Activated naive CD4-positive, alpha-beta T cell treated with anti-CD3 and anti-CD28 coated beads, Interleukin-2, amount 50 U/mL, for 72 hours (primary cell): ENCODE results near the gene TRPM1. TPM values are rescaled to one million over a fixed set of nuclear protein-coding genes. Genes with fewer than 3 reads are reported as not detected.

Experiments
- ATAC-seq, 2 donors: fragments of 150-1000 bp; cut with Tn5 transposase; 2 replicates each; pipeline ENCODE4 v1.10.0; 2021; ENCODE audit warnings: mild to moderate bottlenecking in 2 of 2, moderate library complexity in 2 of 2
- DNase-seq, 2 donors: peaks; one replicate each; pipeline ENCODE4 v3.0.0; 2021 to 2022; ENCODE audit warnings: low spot score in 2 of 2
- H3K27ac Mint-ChIP-seq, 2 donors: one replicate each; pipeline ENCODE4 v1.8.0; 2022; ENCODE audit warnings: mild to moderate bottlenecking in 2 of 2, mixed read lengths in 2 of 2
- H3K36me3 Mint-ChIP-seq, 2 donors: one replicate each; pipeline ENCODE4 v1.8.0; 2022; ENCODE audit warnings: mixed read lengths in 2 of 2
- H3K9me3 Mint-ChIP-seq, 2 donors: one replicate each; pipeline ENCODE4 v1.8.0; 2022; ENCODE audit warnings: mixed read lengths in 2 of 2
- total RNA-seq, 2 donors: library from RNA; stranded (reverse); gene quantifications; one replicate each; pipeline ENCODE4 v1.2.3, GENCODE V29; 2022

The TRPM1 gene
- total RNA-seq, 2 donors from 2014 or later: not detected

- H3K36me3 Mint-ChIP-seq: peaks cover 6% of the 10 kb centered on the region in 2 donors
- H3K27ac Mint-ChIP-seq: peak overlapping the region in 1 of 2 donors; percentile 98
- no peak for DNase-seq
- H3K9me3 Mint-ChIP-seq: no peaks in the 10 kb centered on the region
- ATAC-seq: no peak
Observed at GRCh38 chr15:30990036-30990435, 111.5 kb downstream of the TRPM1 start.

- ATAC-seq: no peak
- H3K27ac Mint-ChIP-seq: peak overlapping the region; percentile 16 to 31
Observed at GRCh38 chr15:30985081-30985531, 116.4 kb downstream of the TRPM1 start.

GRCh38 chr15:30984542-30984941, 117.0 kb downstream of the TRPM1 start:
- DNase-seq (no peak), ATAC-seq (no peak)
- H3K36me3 Mint-ChIP-seq: peaks cover 8 to 17% of the 10 kb centered on the region in 2 donors
- no peaks in the 10 kb centered on the region for H3K9me3 Mint-ChIP-seq
- H3K27ac Mint-ChIP-seq: peak overlapping the region; percentile 16 to 31

More at GRCh38 chr15:30985081-30985531, 116.4 kb downstream of the TRPM1 start:
- Mint-ChIP-seq H3K36me3 (peaks cover 10 to 11% of the 10 kb centered on the region in 2 donors), H3K9me3 (no peaks in the 10 kb centered on the region)
- no peak for DNase-seq

- Mint-ChIP-seq H3K36me3 (peaks cover 8 to 21% of the 10 kb centered on the region in 2 donors), H3K9me3 (no peaks in the 10 kb centered on the region), H3K27ac (peak overlapping the region in 1 of 2 donors; percentile 8)
- DNase-seq (no peak), ATAC-seq (no peak)
Observed at GRCh38 chr15:30984118-30984517, 117.4 kb downstream of the TRPM1 start.

GRCh38 chr15:30979457-30979856, 122.1 kb downstream of the TRPM1 start:
- no peak for DNase-seq
- no peaks in the 10 kb centered on the region for H3K9me3 Mint-ChIP-seq
- ATAC-seq: no peak
- H3K27ac Mint-ChIP-seq: peak overlapping the region in 1 of 2 donors; percentile 39
- peaks cover 8 to 22% of the 10 kb centered on the region in 2 donors for H3K36me3 Mint-ChIP-seq

GRCh38 chr15:30978328-30978727, 123.2 kb downstream of the TRPM1 start:
- ATAC-seq (no peak), DNase-seq (no peak)
- H3K9me3 Mint-ChIP-seq: no peaks in the 10 kb centered on the region
- no peak overlapping the region for H3K27ac Mint-ChIP-seq
- peaks cover 8 to 17% of the 10 kb centered on the region in 2 donors for H3K36me3 Mint-ChIP-seq

GRCh38 chr15:30974112-30974511, 127.4 kb downstream of the TRPM1 start:
- ATAC-seq: no peak
- no peak overlapping the region for H3K27ac Mint-ChIP-seq

GRCh38 chr15:30973379-30973778, 128.1 kb downstream of the TRPM1 start:
- H3K27ac Mint-ChIP-seq: no peak overlapping the region
- no peaks in the 10 kb centered on the region for H3K9me3 Mint-ChIP-seq
- DNase-seq (no peak), ATAC-seq (no peak)
- peaks cover 4 to 7% of the 10 kb centered on the region in 2 donors for H3K36me3 Mint-ChIP-seq

More at GRCh38 chr15:30974112-30974511, 127.4 kb downstream of the TRPM1 start:
- Mint-ChIP-seq H3K36me3 (peaks cover 5 to 7% of the 10 kb centered on the region in 2 donors), H3K9me3 (no peaks in the 10 kb centered on the region)
- no peak for DNase-seq

- ATAC-seq: no peak
Observed at GRCh38 chr15:30969724-30970123, 131.8 kb downstream of the TRPM1 start.

GRCh38 chr15:30963681-30964080, 137.8 kb downstream of the TRPM1 start:
- Mint-ChIP-seq H3K9me3 (no peaks in the 10 kb centered on the region), H3K36me3 (no peaks in the 10 kb centered on the region), H3K27ac (no peak overlapping the region)

More at GRCh38 chr15:30969724-30970123, 131.8 kb downstream of the TRPM1 start:
- Mint-ChIP-seq H3K9me3 (no peaks in the 10 kb centered on the region), H3K36me3 (peaks cover 4 to 7% of the 10 kb centered on the region in 2 donors), H3K27ac (peak overlapping the region; percentile 36 to 51)
- DNase-seq: no peak

GRCh38 chr15:30962659-30963058, 138.9 kb downstream of the TRPM1 start:
- ATAC-seq (no peak), DNase-seq (no peak)
- peak overlapping the region in 1 of 2 donors; percentile 33 for H3K27ac Mint-ChIP-seq
- no peaks in the 10 kb centered on the region for H3K36me3 Mint-ChIP-seq
- H3K9me3 Mint-ChIP-seq: no peaks in the 10 kb centered on the region

More at GRCh38 chr15:30963681-30964080, 137.8 kb downstream of the TRPM1 start:
- no peak for DNase-seq
- ATAC-seq: no peak

GRCh38 chr15:30962079-30962478, 139.4 kb downstream of the TRPM1 start:
- Mint-ChIP-seq H3K36me3 (no peaks in the 10 kb centered on the region), H3K27ac (peak overlapping the region; percentile 23 to 33), H3K9me3 (no peaks in the 10 kb centered on the region)
- DNase-seq (no peak), ATAC-seq (no peak)

GRCh38 chr15:30958219-30958618, 143.3 kb downstream of the TRPM1 start:
- ATAC-seq (no peak), DNase-seq (no peak)
- Mint-ChIP-seq H3K27ac (peak overlapping the region; percentile 18 to 46), H3K9me3 (no peaks in the 10 kb centered on the region), H3K36me3 (peaks cover 1% of the 10 kb centered on the region in 2 donors)

GRCh38 chr15:30956216-30957124, 145.1 kb downstream of the TRPM1 start:
- Mint-ChIP-seq H3K27ac (no peak overlapping the region), H3K36me3 (peaks cover 15 to 17% of the 10 kb centered on the region in 2 donors), H3K9me3 (no peaks in the 10 kb centered on the region)
- DNase-seq (no peak), ATAC-seq (no peak)

GRCh38 chr15:30954674-30955073, 146.9 kb downstream of the TRPM1 start:
- peak overlapping the region in 1 of 2 donors; percentile 69 for H3K27ac Mint-ChIP-seq
- peaks cover 15 to 19% of the 10 kb centered on the region in 2 donors for H3K36me3 Mint-ChIP-seq
- H3K9me3 Mint-ChIP-seq: no peaks in the 10 kb centered on the region
- ATAC-seq (no peak), DNase-seq (no peak)

GRCh38 chr15:30953731-30954378, 147.7 kb downstream of the TRPM1 start:
- H3K36me3 Mint-ChIP-seq: peaks cover 20 to 27% of the 10 kb centered on the region in 2 donors

GRCh38 chr15:30953183-30953582, 148.3 kb downstream of the TRPM1 start:
- Mint-ChIP-seq H3K27ac (peak overlapping the region in 1 of 2 donors; percentile 29), H3K36me3 (peaks cover 20 to 28% of the 10 kb centered on the region in 2 donors)

More at GRCh38 chr15:30953731-30954378, 147.7 kb downstream of the TRPM1 start:
- ATAC-seq (peak; percentile 50 to 74), DNase-seq (peak in 1 of 2 donors; percentile 8)
- Mint-ChIP-seq H3K27ac (peak overlapping the region; percentile 11 to 73), H3K9me3 (peaks cover 0 to 4% of the 10 kb centered on the region in 2 donors)

More at GRCh38 chr15:30953183-30953582, 148.3 kb downstream of the TRPM1 start:
- ATAC-seq (no peak), DNase-seq (no peak)
- peaks cover 0 to 4% of the 10 kb centered on the region in 2 donors for H3K9me3 Mint-ChIP-seq
